ENCODE results near the gene C1QTNF9B.
"Not testable (repeated sequence)": the region's sequence is repeated elsewhere in the genome, so short reads cannot be mapped to it uniquely, and the experiment has no call there.

- TF ChIP-seq KDM2A (CRISPR knock-in tag; IDR thresholded peaks at IDR 0.05; ENCODE audit: borderline replicate concordance, low read depth); ZNF232 (CRISPR knock-in tag; IDR thresholded peaks at IDR 0.05; ENCODE audit: borderline replicate concordance); EZH2 (conservative IDR thresholded peaks at IDR 0.05; ENCODE audit: low read depth, low read length); POLR2AphosphoS5 (IDR thresholded peaks at IDR 0.05; ENCODE audit: low read depth, low read length); CTCF (CRISPR knock-in tag; IDR thresholded peaks at IDR 0.05); NFYB (CRISPR knock-in tag; IDR thresholded peaks at IDR 0.05); SNAI1 (CRISPR knock-in tag; IDR thresholded peaks at IDR 0.05; ENCODE audit: borderline replicate concordance); KAT8 (CRISPR knock-in tag; IDR thresholded peaks at IDR 0.05); PATZ1 (CRISPR knock-in tag; IDR thresholded peaks at IDR 0.05): not testable (repeated sequence)
These were observed 42.4 kb upstream of the C1QTNF9B start for GRCh38 chr13:23939666-23940065.

Measured in HepG2 (cell line).